PC-3 (cell line): ENCODE measurements around the gene SLF2.

Experiments
- EZH2phosphoT487 ChIP-seq: fragments of 300-600 bp; sonication (generic); IDR thresholded peaks from 2 replicates; pipeline ENCODE4 v1.6.1; 2018; ENCODE audit warnings: mild to moderate bottlenecking, antibody characterized with exemption, low read length, borderline replicate concordance
- TF ChIP-seq, protein P1 (sequence below): fragments of 300-600 bp; sonication (generic); conservative IDR thresholded peaks from 2 replicates; pipeline ENCODE4 v1.5.1; 2017; ENCODE audit warnings: antibody characterized with exemption, low read depth, mild to moderate bottlenecking, low read length

DNA sequence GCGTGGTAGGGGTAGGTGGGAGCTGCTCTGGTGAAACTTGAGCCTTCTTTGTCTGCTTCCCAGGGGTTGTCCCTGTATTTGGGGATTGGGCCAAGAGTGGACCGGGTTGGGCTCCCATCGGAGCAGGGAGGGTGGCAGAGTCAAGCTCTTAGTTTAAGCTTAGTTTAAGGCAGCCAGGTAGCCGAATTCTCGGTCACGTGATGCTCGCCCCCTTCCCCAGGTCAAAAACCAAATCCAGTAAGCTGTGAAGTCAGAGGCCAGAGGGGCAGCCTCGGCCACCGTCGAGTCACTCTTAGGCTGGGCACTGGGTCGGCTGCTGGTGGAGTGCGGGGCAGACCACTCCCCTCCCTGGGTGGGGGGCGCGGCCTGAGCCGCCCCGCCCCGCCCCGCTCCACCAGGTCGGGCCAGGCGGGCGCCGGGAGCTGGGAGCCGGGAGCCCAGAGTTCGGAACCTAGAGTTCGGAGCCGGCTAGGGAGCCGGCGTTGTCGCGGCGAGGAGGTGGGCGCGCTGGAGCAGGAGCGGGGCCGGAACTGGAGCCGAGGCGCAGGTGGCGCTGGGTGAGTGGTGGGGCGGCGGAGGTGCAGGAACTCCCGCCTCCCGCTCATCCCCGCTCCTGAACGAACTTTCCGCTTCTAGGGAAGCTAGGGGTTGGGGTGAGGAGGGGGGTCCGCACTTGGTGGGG is 84.1 kb downstream of the SLF2 start:
- TF ChIP-seq, protein P1, sequence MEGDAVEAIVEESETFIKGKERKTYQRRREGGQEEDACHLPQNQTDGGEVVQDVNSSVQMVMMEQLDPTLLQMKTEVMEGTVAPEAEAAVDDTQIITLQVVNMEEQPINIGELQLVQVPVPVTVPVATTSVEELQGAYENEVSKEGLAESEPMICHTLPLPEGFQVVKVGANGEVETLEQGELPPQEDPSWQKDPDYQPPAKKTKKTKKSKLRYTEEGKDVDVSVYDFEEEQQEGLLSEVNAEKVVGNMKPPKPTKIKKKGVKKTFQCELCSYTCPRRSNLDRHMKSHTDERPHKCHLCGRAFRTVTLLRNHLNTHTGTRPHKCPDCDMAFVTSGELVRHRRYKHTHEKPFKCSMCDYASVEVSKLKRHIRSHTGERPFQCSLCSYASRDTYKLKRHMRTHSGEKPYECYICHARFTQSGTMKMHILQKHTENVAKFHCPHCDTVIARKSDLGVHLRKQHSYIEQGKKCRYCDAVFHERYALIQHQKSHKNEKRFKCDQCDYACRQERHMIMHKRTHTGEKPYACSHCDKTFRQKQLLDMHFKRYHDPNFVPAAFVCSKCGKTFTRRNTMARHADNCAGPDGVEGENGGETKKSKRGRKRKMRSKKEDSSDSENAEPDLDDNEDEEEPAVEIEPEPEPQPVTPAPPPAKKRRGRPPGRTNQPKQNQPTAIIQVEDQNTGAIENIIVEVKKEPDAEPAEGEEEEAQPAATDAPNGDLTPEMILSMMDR = no peak
- TF ChIP-seq EZH2phosphoT487 = no peak
